HepG2 (cell line): ENCODE data around the gene PXK. TPM values are rescaled to one million over a fixed set of nuclear protein-coding genes. Genes with fewer than 3 reads are reported as not detected.

ENCODE experiments used
- ATAC-seq: fragments of 200-7000 bp; cut with Tn5 transposase; 3 replicates; pipeline ENCODE4 v1.9.1; 2020; ENCODE audit warnings: mild to moderate bottlenecking, moderate library complexity
- BruUV-seq: library from RNA; stranded (reverse); fragments of 400-500 nt; replicated peaks from 2 replicates; lab custom pipeline; 2021; lab: Mats Ljungman, UMichigan
- CTCF ChIA-PET: fragments of 300-600 bp; formaldehyde crosslinking; extraction: SDS; loops from one replicate; lab custom pipeline; 2021; ENCODE audit warnings: low total read pairs, inconsistent platforms, low intra/inter-chr PET ratio; lab: Yijun Ruan, JAX
- POLR2A ChIA-PET: fragments of 350-600 bp; sonication (Branson Sonifier 250); formaldehyde crosslinking; loops from one replicate; lab custom pipeline; 2020; ENCODE audit warnings: antibody characterized with exemption, inconsistent platforms; lab: Yijun Ruan, JAX
- DNase-seq: peaks from one replicate; pipeline ENCODE4 v3.0.0-alpha.2; 2015; ENCODE audit warnings: low spot score
- FAIRE-seq: peaks from 3 replicates; lab custom pipeline; 2011; peaks lifted over from hg19 to GRCh38; lab: Jason Lieb, UNC
- H2AFZ ChIP-seq: one replicate; pipeline ENCODE4 v1.6.1; 2011; ENCODE audit warnings: low read length, inconsistent platforms
- H3K27ac ChIP-seq: fragments of 300-600 bp; 3 replicates; pipeline ENCODE4 v1.8.0; 2011; ENCODE audit warnings: mixed run types, mild to moderate bottlenecking, mixed read lengths, low read length, inconsistent platforms; ENCODE audit not compliant: insufficient read depth; ENCODE audit errors: extremely low read length
- H3K27me3 ChIP-seq, 2 experiments: fragments of 200-600 bp in 1 of 2; 2 replicates in 1 of 2; 3 replicates in 1 of 2; pipeline versions ENCODE4 v1.6.0 to v1.8.0; 2011; ENCODE audit warnings: low read length in 2 of 2, mild to moderate bottlenecking in 2 of 2, moderate library complexity in 2 of 2, inconsistent platforms in 1 of 2; ENCODE audit not compliant: insufficient read depth in 2 of 2, control insufficient read depth in 1 of 2
- H3K36me3 ChIP-seq, 2 experiments: fragments of 200-600 bp in 1 of 2; replicated peaks in 1 of 2; 2 replicates in 1 of 2; 3 replicates in 1 of 2; pipeline versions ENCODE4 v1.5.1 to v1.8.0; 2011; ENCODE audit warnings: low read length in 2 of 2, inconsistent platforms in 1 of 2; ENCODE audit not compliant: insufficient read depth in 2 of 2, control insufficient read depth in 1 of 2
- H3K4me1 ChIP-seq: 2 replicates; pipeline ENCODE4 v1.5.1; 2012; ENCODE audit warnings: low read length, inconsistent platforms; ENCODE audit not compliant: insufficient read depth
- H3K4me2 ChIP-seq: 2 replicates; pipeline ENCODE4 v1.6.0; 2011; ENCODE audit warnings: low read depth, low read length, inconsistent platforms
- H3K4me3 ChIP-seq, 3 experiments: fragments of 200-600 bp in 1 of 3; sonication (generic), shearing (Covaris generic) in 1 of 3; replicated peaks in 1 of 3; 2 replicates each; pipeline ENCODE4 v1.5.1; 2011 to 2016; ENCODE audit warnings: low read length in 3 of 3, inconsistent platforms in 2 of 3, low read depth in 2 of 3, mild to moderate bottlenecking in 2 of 3, control low read depth in 1 of 3, mixed read lengths in 1 of 3; ENCODE audit not compliant: insufficient read depth in 1 of 3
- H3K79me2 ChIP-seq: one replicate; pipeline ENCODE4 v1.6.1; 2011; ENCODE audit warnings: low read length, inconsistent platforms; ENCODE audit not compliant: insufficient read depth
- H3K9ac ChIP-seq: 2 replicates; pipeline ENCODE4 v1.6.0; 2011; ENCODE audit warnings: mild to moderate bottlenecking, low read depth, low read length, inconsistent platforms; ENCODE audit not compliant: insufficient read depth
- H3K9me3 ChIP-seq: 2 replicates; pipeline ENCODE4 v1.5.1; 2012; ENCODE audit warnings: mild to moderate bottlenecking, low read length
- H4K20me1 ChIP-seq: 2 replicates; pipeline ENCODE4 v1.6.0; 2011; ENCODE audit warnings: inconsistent platforms, mild to moderate bottlenecking, low read length, moderate library complexity; ENCODE audit not compliant: insufficient read depth
- MTA1 ChIP-seq: sonication (generic); formaldehyde crosslinking; IDR thresholded peaks from 2 replicates; pipeline ENCODE4 v1.4.0; 2020; ENCODE audit warnings: missing genetic modification reagents, mild to moderate bottlenecking, borderline replicate concordance
- MYC ChIP-seq: sonication (generic); formaldehyde crosslinking; IDR thresholded peaks from 2 replicates; pipeline ENCODE4 v1.9.0; 2021; ENCODE audit warnings: missing genetic modification reagents, borderline replicate concordance
- NCOR1 ChIP-seq: fragments of 200-600 bp; sonication (generic); IDR thresholded peaks from 2 replicates; pipeline ENCODE4 v1.7.0; 2017; ENCODE audit warnings: antibody characterized with exemption, low read length, borderline replicate concordance
- NFIB ChIP-seq: sonication (generic); formaldehyde crosslinking; IDR thresholded peaks from 2 replicates; pipeline ENCODE4 v1.9.0; 2021; ENCODE audit warnings: missing genetic modification reagents, mild to moderate bottlenecking, borderline replicate concordance
- RORA ChIP-seq: sonication (generic); formaldehyde crosslinking; IDR thresholded peaks from 2 replicates; pipeline ENCODE4 v1.5.0; 2020; ENCODE audit warnings: mild to moderate bottlenecking, missing genetic modification reagents, moderate library complexity
- SMARCC2 ChIP-seq: fragments of 450-650 bp; IDR thresholded peaks from 2 replicates; pipeline ENCODE4 v1.6.1; 2017; ENCODE audit warnings: antibody characterized with exemption, mild to moderate bottlenecking
- SYNCRIP ChIP-seq: fragments of 200-400 bp; formaldehyde crosslinking; IDR thresholded peaks from 2 replicates; pipeline ENCODE4 v1.6.1; 2018; ENCODE audit warnings: mild to moderate bottlenecking, low read depth, low read length; ENCODE audit not compliant: insufficient read depth
- ZFY ChIP-seq: sonication (generic); formaldehyde crosslinking; IDR thresholded peaks from 2 replicates; pipeline ENCODE4 v1.4.0; 2020; ENCODE audit warnings: missing genetic modification reagents
- ZNF124 ChIP-seq: sonication (generic); formaldehyde crosslinking; IDR thresholded peaks from 2 replicates; pipeline ENCODE4 v1.4.0; 2020; ENCODE audit warnings: missing genetic modification reagents
- ZNF431 ChIP-seq: sonication (generic); formaldehyde crosslinking; IDR thresholded peaks from 2 replicates; pipeline ENCODE4 v1.9.0; 2022; ENCODE audit warnings: missing genetic modification reagents, low read depth, mild to moderate bottlenecking, borderline replicate concordance
- ZNF558 ChIP-seq: sonication (generic); formaldehyde crosslinking; IDR thresholded peaks from 2 replicates; pipeline ENCODE4 v1.9.0; 2022; ENCODE audit warnings: mild to moderate bottlenecking, missing genetic modification reagents, borderline replicate concordance
- ZNF570 ChIP-seq: sonication (generic); formaldehyde crosslinking; IDR thresholded peaks from 2 replicates; pipeline ENCODE4 v1.4.0; 2020; ENCODE audit warnings: mild to moderate bottlenecking, missing genetic modification reagents, borderline replicate concordance
- ZNF761 ChIP-seq: sonication (generic); formaldehyde crosslinking; conservative IDR thresholded peaks from 2 replicates; pipeline ENCODE4 v1.4.0; 2020; ENCODE audit warnings: mild to moderate bottlenecking, missing genetic modification reagents
- ZNF782 ChIP-seq: sonication (generic); formaldehyde crosslinking; IDR thresholded peaks from 2 replicates; pipeline ENCODE4 v1.4.0; 2020; ENCODE audit warnings: missing genetic modification reagents, mild to moderate bottlenecking, borderline replicate concordance
- WGBS: methylation state at CpG from one replicate; pipeline ENCODE4 v1.1.6; 2017; ENCODE audit warnings: low lambda C conversion rate; 5-methylcytosine and 5-hydroxymethylcytosine counted together
- in situ Hi-C: cut with HindIII; loops from 2 replicates; pipeline ENCODE4 v1.10.0; 2017; ENCODE audit warnings: low pct_unique_long_range_greater_than_20kb; ENCODE audit not compliant: extremely low pct_ligation_motif_present
- intact Hi-C: fragments of 100-400 bp; cut with micrococcal nuclease; formaldehyde crosslinking; loops from one replicate; pipeline ENCODE4 v1.10.0; 2022; ENCODE audit not compliant: unreplicated experiment
- polyA plus RNA-seq, 8 experiments: library from polyadenylated mRNA; depleted of rRNA in 3 of 8; stranded (reverse) in 7 of 8; unstranded in 1 of 8; fragments of >200 nt; fragmentation: Illumina TruSeq in 4 of 8; extraction: Trizol in 4 of 8; gene quantifications; 2 replicates each; pipeline versions ENCODE4 v1.2.1 to v1.2.3, GENCODE V29; 2011 to 2016; ENCODE audit warnings: low read depth in 4 of 8, missing spikeins in 1 of 8, mixed read lengths in 1 of 8; ENCODE audit not compliant: insufficient read depth in 1 of 8
- total RNA-seq, 5 experiments: library from RNA; depleted of rRNA; stranded (reverse); fragments of >200 nt; fragmentation: Illumina TruSeq; extraction: Trizol; gene quantifications; 2 replicates each; pipeline ENCODE4 v1.2.3, GENCODE V29; 2016; ENCODE audit warnings: low read depth in 1 of 5
- TF ChIP-seq, protein P1 (sequence below): sonication (generic); formaldehyde crosslinking; IDR thresholded peaks from 2 replicates; pipeline ENCODE4 v1.9.0; 2022; ENCODE audit warnings: missing genetic modification reagents, mild to moderate bottlenecking, borderline replicate concordance
- TF ChIP-seq, protein P2 (sequence below): IDR thresholded peaks from 2 replicates; pipeline ENCODE4 v1.6.1; 2016
- TF ChIP-seq, protein P3 (sequence below): sonication (generic); formaldehyde crosslinking; IDR thresholded peaks from 2 replicates; pipeline ENCODE4 v1.4.0; 2020; ENCODE audit warnings: low read depth, mild to moderate bottlenecking, missing genetic modification reagents
- TF ChIP-seq, protein P4 (sequence below): sonication (generic); formaldehyde crosslinking; IDR thresholded peaks from 2 replicates; pipeline ENCODE4 v1.4.0; 2020; ENCODE audit warnings: missing genetic modification reagents, borderline replicate concordance

Gene PXK
- total and polyA plus RNA-seq, 2 of the 13 experiments (the other 11 are each of a cell fraction or from before 2014, with no cell fraction given): 6.4 to 18.6 TPM

DNA sequence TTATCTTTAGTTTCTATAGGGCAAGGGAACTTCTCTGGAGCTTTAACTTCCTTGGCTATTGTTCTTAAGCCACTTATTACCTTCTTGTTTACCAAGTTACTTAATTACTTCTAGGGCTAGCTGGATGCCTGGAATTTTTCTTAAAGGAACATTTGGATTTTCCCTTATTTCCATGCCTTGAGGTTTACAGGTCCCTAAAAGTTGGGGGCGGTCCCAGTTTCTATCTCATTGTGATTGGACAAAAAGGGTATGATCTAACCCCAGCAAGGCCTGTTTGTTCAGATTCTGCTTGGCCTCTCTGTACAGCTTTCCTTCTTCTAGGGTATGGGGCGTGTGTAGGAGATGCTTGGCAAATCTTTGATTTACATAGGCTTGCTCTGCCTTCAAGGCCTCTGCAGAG lies 83.5 kb downstream of the PXK start:
- Histone ChIP-seq H3K4me1 (peaks cover 22% of the 10 kb centered on the region), H3K4me3 (no peak overlapping the region), H3K4me2 (no peak overlapping the region), H3K36me3 (peaks cover 5% of the 10 kb centered on the region in 2 experiments; a peak in 4 of 5 replicates), H3K79me2 (no peaks in the 10 kb centered on the region), H4K20me1 (no peaks in the 10 kb centered on the region), H3K27ac (no peak overlapping the region), H3K27me3 (no peaks in the 10 kb centered on the region), H3K9me3 (no peaks in the 10 kb centered on the region), H3K9ac (no peak overlapping the region), H2AFZ (no peak overlapping the region)
- no peak for ATAC-seq
- TF ChIP-seq ZFY (CRISPR knock-in tag) (no peak), NFIB (CRISPR knock-in tag) (no peak), RORA (CRISPR knock-in tag) (no peak), ZNF782 (CRISPR knock-in tag) (no peak), ZNF570 (CRISPR knock-in tag) (no peak), ZNF124 (CRISPR knock-in tag) (no peak), MTA1 (CRISPR knock-in tag) (no peak), ZNF558 (no peak), SYNCRIP (no peak), SMARCC2 (no peak), ZNF431 (CRISPR knock-in tag) (no peak), ZNF761 (no peak), MYC (no peak), NCOR1 (no peak)
- TF ChIP-seq, protein P1, sequence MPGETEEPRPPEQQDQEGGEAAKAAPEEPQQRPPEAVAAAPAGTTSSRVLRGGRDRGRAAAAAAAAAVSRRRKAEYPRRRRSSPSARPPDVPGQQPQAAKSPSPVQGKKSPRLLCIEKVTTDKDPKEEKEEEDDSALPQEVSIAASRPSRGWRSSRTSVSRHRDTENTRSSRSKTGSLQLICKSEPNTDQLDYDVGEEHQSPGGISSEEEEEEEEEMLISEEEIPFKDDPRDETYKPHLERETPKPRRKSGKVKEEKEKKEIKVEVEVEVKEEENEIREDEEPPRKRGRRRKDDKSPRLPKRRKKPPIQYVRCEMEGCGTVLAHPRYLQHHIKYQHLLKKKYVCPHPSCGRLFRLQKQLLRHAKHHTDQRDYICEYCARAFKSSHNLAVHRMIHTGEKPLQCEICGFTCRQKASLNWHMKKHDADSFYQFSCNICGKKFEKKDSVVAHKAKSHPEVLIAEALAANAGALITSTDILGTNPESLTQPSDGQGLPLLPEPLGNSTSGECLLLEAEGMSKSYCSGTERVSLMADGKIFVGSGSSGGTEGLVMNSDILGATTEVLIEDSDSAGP (CRISPR knock-in tag): no peak
- TF ChIP-seq, protein P2, sequence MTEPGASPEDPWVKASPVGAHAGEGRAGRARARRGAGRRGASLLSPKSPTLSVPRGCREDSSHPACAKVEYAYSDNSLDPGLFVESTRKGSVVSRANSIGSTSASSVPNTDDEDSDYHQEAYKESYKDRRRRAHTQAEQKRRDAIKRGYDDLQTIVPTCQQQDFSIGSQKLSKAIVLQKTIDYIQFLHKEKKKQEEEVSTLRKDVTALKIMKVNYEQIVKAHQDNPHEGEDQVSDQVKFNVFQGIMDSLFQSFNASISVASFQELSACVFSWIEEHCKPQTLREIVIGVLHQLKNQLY (CRISPR knock-in tag): no peak
- TF ChIP-seq, protein P3, sequence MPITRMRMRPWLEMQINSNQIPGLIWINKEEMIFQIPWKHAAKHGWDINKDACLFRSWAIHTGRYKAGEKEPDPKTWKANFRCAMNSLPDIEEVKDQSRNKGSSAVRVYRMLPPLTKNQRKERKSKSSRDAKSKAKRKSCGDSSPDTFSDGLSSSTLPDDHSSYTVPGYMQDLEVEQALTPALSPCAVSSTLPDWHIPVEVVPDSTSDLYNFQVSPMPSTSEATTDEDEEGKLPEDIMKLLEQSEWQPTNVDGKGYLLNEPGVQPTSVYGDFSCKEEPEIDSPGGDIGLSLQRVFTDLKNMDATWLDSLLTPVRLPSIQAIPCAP (CRISPR knock-in tag): no peak
- TF ChIP-seq, protein P4, sequence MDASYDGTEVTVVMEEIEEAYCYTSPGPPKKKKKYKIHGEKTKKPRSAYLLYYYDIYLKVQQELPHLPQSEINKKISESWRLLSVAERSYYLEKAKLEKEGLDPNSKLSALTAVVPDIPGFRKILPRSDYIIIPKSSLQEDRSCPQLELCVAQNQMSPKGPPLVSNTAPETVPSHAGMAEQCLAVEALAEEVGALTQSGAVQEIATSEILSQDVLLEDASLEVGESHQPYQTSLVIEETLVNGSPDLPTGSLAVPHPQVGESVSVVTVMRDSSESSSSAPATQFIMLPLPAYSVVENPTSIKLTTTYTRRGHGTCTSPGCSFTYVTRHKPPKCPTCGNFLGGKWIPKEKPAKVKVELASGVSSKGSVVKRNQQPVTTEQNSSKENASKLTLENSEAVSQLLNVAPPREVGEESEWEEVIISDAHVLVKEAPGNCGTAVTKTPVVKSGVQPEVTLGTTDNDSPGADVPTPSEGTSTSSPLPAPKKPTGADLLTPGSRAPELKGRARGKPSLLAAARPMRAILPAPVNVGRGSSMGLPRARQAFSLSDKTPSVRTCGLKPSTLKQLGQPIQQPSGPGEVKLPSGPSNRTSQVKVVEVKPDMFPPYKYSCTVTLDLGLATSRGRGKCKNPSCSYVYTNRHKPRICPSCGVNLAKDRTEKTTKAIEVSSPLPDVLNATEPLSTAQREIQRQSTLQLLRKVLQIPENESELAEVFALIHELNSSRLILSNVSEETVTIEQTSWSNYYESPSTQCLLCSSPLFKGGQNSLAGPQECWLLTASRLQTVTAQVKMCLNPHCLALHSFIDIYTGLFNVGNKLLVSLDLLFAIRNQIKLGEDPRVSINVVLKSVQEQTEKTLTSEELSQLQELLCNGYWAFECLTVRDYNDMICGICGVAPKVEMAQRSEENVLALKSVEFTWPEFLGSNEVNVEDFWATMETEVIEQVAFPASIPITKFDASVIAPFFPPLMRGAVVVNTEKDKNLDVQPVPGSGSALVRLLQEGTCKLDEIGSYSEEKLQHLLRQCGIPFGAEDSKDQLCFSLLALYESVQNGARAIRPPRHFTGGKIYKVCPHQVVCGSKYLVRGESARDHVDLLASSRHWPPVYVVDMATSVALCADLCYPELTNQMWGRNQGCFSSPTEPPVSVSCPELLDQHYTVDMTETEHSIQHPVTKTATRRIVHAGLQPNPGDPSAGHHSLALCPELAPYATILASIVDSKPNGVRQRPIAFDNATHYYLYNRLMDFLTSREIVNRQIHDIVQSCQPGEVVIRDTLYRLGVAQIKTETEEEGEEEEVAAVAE (CRISPR knock-in tag): no peak
- no peak for FAIRE-seq
- intact Hi-C loops (loop anchor here (5.0 kb wide), 1 partner anchor 229 kb away; no protein-coding TSS in a partner anchor), in situ Hi-C loops (loop anchor here (10.0 kb wide), 1 partner anchor 231 kb away; no protein-coding TSS in a partner anchor)
- no peak for DNase-seq
- ChIA-PET CTCF (interaction anchor here (2.9 kb wide), 1 partner anchor 95 kb away, joined by 25 read pairs; no protein-coding TSS in a partner anchor), POLR2A (no interaction called here)
- BruUV-seq: no TSS peak
- WGBS: 97% methylated on average over 2 of the region's 2 CpGs
